WTC11 (cell line): ENCODE data around the gene CREBBP. TPM values are rescaled to one million over a fixed set of nuclear protein-coding genes. Genes with fewer than 3 reads are reported as not detected.
A peak's percentile ranks its signal among the peaks of the same experiment; 100 is the strongest.

Experiments
- ATAC-seq: fragments of 200-7000 bp; cut with Tn5 transposase; 2 replicates; pipeline ENCODE4 v1.10.0; 2021; ENCODE audit warnings: mild to moderate bottlenecking, moderate library complexity
- CTCF ChIA-PET: fragments of 300-600 bp; sonication (Branson Sonifier 250); formaldehyde crosslinking; loops from one replicate; lab custom pipeline; 2021; ENCODE audit warnings: antibody characterized with exemption; lab: Charles Lee
- POLR2A ChIA-PET: fragments of 350-600 bp; sonication (Branson Sonifier 250); formaldehyde crosslinking; loops from one replicate; lab custom pipeline; 2021; ENCODE audit warnings: antibody characterized with exemption; lab: Charles Lee
- DNase-seq: peaks from one replicate; pipeline ENCODE4 v3.0.0; 2021; ENCODE audit warnings: low spot score
- H3K27ac Mint-ChIP-seq: 2 replicates; pipeline ENCODE4 v1.8.0; 2021; ENCODE audit warnings: mixed read lengths
- H3K27me3 Mint-ChIP-seq: 2 replicates; pipeline ENCODE4 v1.8.0; 2021; ENCODE audit warnings: low read depth, mild to moderate bottlenecking, moderate library complexity, mixed read lengths
- H3K36me3 Mint-ChIP-seq: 2 replicates; pipeline ENCODE4 v1.8.0; 2021; ENCODE audit warnings: mixed read lengths
- H3K4me1 Mint-ChIP-seq: 2 replicates; pipeline ENCODE4 v1.8.0; 2022; ENCODE audit warnings: mixed read lengths
- H3K4me3 Mint-ChIP-seq: 2 replicates; pipeline ENCODE4 v1.8.0; 2021; ENCODE audit warnings: mild to moderate bottlenecking, moderate library complexity, mixed read lengths
- H3K9me3 Mint-ChIP-seq: 2 replicates; pipeline ENCODE4 v1.8.0; 2021; ENCODE audit warnings: mixed read lengths
- ETV6 ChIP-seq: sonication (generic); formaldehyde crosslinking; IDR thresholded peaks from 2 replicates; pipeline ENCODE4 v1.8.1; 2022; ENCODE audit warnings: mild to moderate bottlenecking, missing genetic modification reagents
- FOXK1 ChIP-seq: sonication (generic); formaldehyde crosslinking; IDR thresholded peaks from 2 replicates; pipeline ENCODE4 v1.8.0; 2022; ENCODE audit warnings: mild to moderate bottlenecking, moderate library complexity, missing genetic modification reagents
- FOXP1 ChIP-seq: sonication (generic); formaldehyde crosslinking; IDR thresholded peaks from 2 replicates; pipeline ENCODE4 v1.8.0; 2022; ENCODE audit warnings: missing genetic modification reagents, mild to moderate bottlenecking, moderate library complexity, borderline replicate concordance
- GTF2I ChIP-seq: fragments of 250-450 bp; sonication (Bioruptor Pico); conservative IDR thresholded peaks from 2 replicates; pipeline ENCODE4 v1.4.0; 2021; ENCODE audit warnings: mild to moderate bottlenecking
- NR2C2 ChIP-seq: sonication (generic); formaldehyde crosslinking; IDR thresholded peaks from 2 replicates; pipeline ENCODE4 v1.8.0; 2022; ENCODE audit warnings: mild to moderate bottlenecking, missing genetic modification reagents
- total RNA-seq: library from RNA; stranded (reverse); gene quantifications from 3 replicates; pipeline ENCODE4 v1.2.3, GENCODE V29; 2021
- TF ChIP-seq, protein P1 (sequence below): sonication (generic); formaldehyde crosslinking; IDR thresholded peaks from 2 replicates; pipeline ENCODE4 v1.8.1; 2023; ENCODE audit warnings: mild to moderate bottlenecking, missing genetic modification reagents
- TF ChIP-seq, protein P2 (sequence below): fragments of 250-450 bp; sonication (Bioruptor Pico); IDR thresholded peaks from 2 replicates; pipeline ENCODE4 v1.9.0; 2021; ENCODE audit warnings: moderate library complexity, mild to moderate bottlenecking, inconsistent platforms, borderline replicate concordance
- TF ChIP-seq, protein P3 (sequence below): sonication (generic); formaldehyde crosslinking; IDR thresholded peaks from 2 replicates; pipeline ENCODE4 v1.8.0; 2023; ENCODE audit warnings: missing genetic modification reagents, mild to moderate bottlenecking, borderline replicate concordance
- TF ChIP-seq, protein P4 (sequence below): sonication (generic); formaldehyde crosslinking; IDR thresholded peaks from 2 replicates; pipeline ENCODE4 v1.8.1; 2023; ENCODE audit warnings: mild to moderate bottlenecking, missing genetic modification reagents, borderline replicate concordance
- TF ChIP-seq, protein P5 (sequence below): sonication (generic); formaldehyde crosslinking; IDR thresholded peaks from 2 replicates; pipeline ENCODE4 v1.8.1; 2022; ENCODE audit warnings: low read depth, missing genetic modification reagents, borderline replicate concordance
- TF ChIP-seq, protein P6 (sequence below): sonication (generic); formaldehyde crosslinking; IDR thresholded peaks from 2 replicates; pipeline ENCODE4 v1.8.0; 2022; ENCODE audit warnings: mild to moderate bottlenecking, missing genetic modification reagents

The CREBBP gene
- total RNA-seq, 1 experiment from 2014 or later, result 49.6 TPM

DNA sequence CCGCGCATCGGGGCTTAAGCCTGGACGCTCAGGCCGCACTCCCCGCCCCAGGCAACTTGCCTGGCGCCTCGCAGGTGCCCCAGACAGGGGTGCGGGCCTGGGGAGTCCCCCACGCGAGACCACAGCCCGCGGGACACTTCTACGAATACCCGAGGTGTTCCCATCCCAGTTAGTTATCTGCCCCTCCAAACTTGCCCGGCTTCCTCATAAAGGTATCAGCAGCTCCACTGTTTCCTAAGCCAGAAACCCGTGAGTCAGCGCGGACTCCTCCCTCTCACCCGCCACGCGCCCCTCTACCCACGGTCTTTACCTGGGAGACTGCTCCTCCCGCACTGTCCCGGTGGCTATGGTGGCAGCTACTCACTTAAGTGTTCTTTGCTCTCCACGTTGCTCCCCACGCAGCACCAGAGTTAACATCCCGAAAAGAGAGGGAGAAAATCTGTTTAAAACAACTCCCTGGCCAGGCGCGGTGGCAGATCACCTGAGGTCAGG, 1.0 kb upstream of the CREBBP start:
- peak; percentile 10; the same call in 1 of the 2 replicates for ATAC-seq
- H3K4me1 Mint-ChIP-seq, result peaks cover 32% of the 10 kb centered on the region
- no peak overlapping the region for H3K27ac Mint-ChIP-seq
- H3K27me3 Mint-ChIP-seq, result peaks cover 4% of the 10 kb centered on the region; the same call in 1 of the 2 replicates
- peak overlapping the region; percentile 71 for H3K4me3 Mint-ChIP-seq
- CTCF ChIA-PET, result interaction anchor here (1.4 to 1.8 kb wide), 3 partner anchors 28 to 372 kb away, joined by 4 to 7 read pairs (median 5); no protein-coding TSS in a partner anchor
- no peak for TF ChIP-seq ETV6 (CRISPR knock-in tag)
- TF ChIP-seq, protein P1, sequence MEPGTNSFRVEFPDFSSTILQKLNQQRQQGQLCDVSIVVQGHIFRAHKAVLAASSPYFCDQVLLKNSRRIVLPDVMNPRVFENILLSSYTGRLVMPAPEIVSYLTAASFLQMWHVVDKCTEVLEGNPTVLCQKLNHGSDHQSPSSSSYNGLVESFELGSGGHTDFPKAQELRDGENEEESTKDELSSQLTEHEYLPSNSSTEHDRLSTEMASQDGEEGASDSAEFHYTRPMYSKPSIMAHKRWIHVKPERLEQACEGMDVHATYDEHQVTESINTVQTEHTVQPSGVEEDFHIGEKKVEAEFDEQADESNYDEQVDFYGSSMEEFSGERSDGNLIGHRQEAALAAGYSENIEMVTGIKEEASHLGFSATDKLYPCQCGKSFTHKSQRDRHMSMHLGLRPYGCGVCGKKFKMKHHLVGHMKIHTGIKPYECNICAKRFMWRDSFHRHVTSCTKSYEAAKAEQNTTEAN (CRISPR knock-in tag), result 0 out of 2 replicates have a peak, but pooled peaks have one; percentile 4
- TF ChIP-seq, all 79 proteins: peak for 1
- H3K9me3 Mint-ChIP-seq, result no peaks in the 10 kb centered on the region
- peaks cover 12% of the 10 kb centered on the region for H3K36me3 Mint-ChIP-seq
- peak; percentile 46 for DNase-seq
- POLR2A ChIA-PET, result no interaction called here

DNA sequence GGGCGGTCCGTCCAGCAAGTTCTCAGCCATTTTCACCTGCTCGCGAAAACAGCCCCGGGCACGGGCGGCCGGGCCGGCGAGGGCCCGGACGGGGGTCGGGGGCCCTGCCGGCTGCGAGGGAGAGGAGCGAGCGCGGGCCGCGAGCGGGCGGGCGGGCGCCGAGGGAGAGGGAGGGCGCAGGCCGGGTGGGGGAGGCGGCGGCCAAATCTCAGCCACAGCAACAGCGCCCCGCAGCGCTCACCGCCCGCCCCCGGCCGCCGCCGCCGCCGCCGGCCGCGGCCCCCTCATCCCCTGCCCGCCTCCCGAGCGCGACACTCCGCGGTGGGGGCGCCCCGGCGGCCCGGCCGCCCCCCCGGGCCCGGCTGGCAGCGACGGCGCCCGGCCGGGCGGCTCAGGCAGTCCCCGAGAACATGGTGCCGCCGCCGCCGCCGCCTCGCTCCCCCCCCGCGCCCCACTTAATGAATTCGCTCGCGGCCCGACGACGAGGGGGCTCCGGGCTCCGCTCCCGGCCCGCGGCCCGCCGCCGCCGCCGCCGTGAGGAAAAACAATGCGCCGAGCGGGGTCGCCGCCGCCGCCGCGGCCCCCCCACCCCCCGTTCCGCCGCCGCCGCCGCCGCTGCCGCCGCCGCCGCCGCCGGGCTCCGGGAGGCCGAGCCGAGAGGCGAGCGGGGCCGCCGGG, 487 bp downstream of the CREBBP start:
- peaks cover 12% of the 10 kb centered on the region for H3K36me3 Mint-ChIP-seq
- TF ChIP-seq, protein P2, sequence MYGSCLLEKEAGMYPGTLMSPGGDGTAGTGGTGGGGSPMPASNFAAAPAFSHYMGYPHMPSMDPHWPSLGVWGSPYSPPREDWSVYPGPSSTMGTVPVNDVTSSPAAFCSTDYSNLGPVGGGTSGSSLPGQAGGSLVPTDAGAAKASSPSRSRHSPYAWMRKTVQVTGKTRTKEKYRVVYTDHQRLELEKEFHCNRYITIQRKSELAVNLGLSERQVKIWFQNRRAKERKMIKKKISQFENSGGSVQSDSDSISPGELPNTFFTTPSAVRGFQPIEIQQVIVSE (CRISPR knock-in tag), result no peak
- ATAC-seq, result peak; percentile 14
- H3K4me3 Mint-ChIP-seq, result peak overlapping the region; percentile 82
- ChIA-PET POLR2A (interaction anchor here (0.7 to 1.0 kb wide), 2 partner anchors 9 to 782 kb away, joined by 3 read pairs; no protein-coding TSS in a partner anchor), CTCF (interaction anchor here (0.7 to 1.8 kb wide), 5 partner anchors 26 to 393 kb away, joined by 3 to 7 read pairs (median 4); partner anchors contain the start of gene TFAP4)
- H3K9me3 Mint-ChIP-seq, result no peaks in the 10 kb centered on the region
- H3K27me3 Mint-ChIP-seq, result peaks cover 4% of the 10 kb centered on the region; the same call in 1 of the 2 replicates
- peaks cover 44% of the 10 kb centered on the region for H3K4me1 Mint-ChIP-seq
- peak; percentile 59 for DNase-seq
- H3K27ac Mint-ChIP-seq, result no peak overlapping the region

DNA sequence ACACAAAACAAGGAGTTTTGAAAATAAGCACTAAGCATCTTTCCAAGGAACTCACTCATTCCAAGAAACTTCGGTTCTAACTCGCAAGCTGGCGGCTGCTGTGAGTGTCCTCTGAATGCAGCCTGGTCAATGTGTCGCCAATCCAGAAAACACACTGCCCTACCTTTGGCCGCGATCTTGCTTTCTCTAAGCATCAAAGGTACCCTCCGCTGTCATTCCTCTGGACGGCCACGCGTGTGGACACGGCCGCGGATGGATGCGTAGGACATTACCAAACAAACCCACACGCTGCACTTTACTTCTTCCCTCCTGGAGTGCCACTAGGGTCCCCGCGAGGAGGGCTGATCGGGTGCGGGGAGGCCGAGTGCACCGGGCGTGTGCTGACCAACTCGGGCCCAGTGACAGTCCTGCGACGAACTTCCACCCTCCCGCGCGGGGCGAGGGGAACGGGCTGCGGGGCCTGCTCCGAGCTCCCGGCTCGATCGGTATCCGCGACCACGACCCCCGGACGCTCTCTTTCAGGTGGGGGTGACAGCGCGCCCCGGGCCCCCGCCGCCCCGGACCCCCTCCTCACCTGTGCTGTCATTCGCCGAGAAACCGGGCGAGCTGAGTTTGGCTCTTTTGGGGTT, 1.1 kb downstream of the CREBBP start:
- H3K4me1 Mint-ChIP-seq, result peaks cover 51% of the 10 kb centered on the region
- DNase-seq (no peak), ATAC-seq (no peak)
- peaks cover 12% of the 10 kb centered on the region for H3K36me3 Mint-ChIP-seq
- H3K27me3 Mint-ChIP-seq, result peaks cover 4% of the 10 kb centered on the region; the same call in 1 of the 2 replicates
- ChIA-PET CTCF (interaction anchor here (1.5 kb wide), 1 partner anchor 375 kb away, joined by 5 read pairs; no protein-coding TSS in a partner anchor), POLR2A (interaction anchor here (0.5 to 0.7 kb wide), 2 partner anchors 19 to 233 kb away, joined by 3 read pairs; no protein-coding TSS in a partner anchor)
- TF ChIP-seq NR2C2 (CRISPR knock-in tag), result no peak
- TF ChIP-seq, protein P3, sequence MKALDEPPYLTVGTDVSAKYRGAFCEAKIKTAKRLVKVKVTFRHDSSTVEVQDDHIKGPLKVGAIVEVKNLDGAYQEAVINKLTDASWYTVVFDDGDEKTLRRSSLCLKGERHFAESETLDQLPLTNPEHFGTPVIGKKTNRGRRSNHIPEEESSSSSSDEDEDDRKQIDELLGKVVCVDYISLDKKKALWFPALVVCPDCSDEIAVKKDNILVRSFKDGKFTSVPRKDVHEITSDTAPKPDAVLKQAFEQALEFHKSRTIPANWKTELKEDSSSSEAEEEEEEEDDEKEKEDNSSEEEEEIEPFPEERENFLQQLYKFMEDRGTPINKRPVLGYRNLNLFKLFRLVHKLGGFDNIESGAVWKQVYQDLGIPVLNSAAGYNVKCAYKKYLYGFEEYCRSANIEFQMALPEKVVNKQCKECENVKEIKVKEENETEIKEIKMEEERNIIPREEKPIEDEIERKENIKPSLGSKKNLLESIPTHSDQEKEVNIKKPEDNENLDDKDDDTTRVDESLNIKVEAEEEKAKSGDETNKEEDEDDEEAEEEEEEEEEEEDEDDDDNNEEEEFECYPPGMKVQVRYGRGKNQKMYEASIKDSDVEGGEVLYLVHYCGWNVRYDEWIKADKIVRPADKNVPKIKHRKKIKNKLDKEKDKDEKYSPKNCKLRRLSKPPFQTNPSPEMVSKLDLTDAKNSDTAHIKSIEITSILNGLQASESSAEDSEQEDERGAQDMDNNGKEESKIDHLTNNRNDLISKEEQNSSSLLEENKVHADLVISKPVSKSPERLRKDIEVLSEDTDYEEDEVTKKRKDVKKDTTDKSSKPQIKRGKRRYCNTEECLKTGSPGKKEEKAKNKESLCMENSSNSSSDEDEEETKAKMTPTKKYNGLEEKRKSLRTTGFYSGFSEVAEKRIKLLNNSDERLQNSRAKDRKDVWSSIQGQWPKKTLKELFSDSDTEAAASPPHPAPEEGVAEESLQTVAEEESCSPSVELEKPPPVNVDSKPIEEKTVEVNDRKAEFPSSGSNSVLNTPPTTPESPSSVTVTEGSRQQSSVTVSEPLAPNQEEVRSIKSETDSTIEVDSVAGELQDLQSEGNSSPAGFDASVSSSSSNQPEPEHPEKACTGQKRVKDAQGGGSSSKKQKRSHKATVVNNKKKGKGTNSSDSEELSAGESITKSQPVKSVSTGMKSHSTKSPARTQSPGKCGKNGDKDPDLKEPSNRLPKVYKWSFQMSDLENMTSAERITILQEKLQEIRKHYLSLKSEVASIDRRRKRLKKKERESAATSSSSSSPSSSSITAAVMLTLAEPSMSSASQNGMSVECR (CRISPR knock-in tag), result peak; percentile 61; the same call in 1 of the 2 replicates
- H3K4me3 Mint-ChIP-seq, result peak overlapping the region; percentile 82
- no peaks in the 10 kb centered on the region for H3K9me3 Mint-ChIP-seq
- peak overlapping the region; percentile 84 for H3K27ac Mint-ChIP-seq

DNA sequence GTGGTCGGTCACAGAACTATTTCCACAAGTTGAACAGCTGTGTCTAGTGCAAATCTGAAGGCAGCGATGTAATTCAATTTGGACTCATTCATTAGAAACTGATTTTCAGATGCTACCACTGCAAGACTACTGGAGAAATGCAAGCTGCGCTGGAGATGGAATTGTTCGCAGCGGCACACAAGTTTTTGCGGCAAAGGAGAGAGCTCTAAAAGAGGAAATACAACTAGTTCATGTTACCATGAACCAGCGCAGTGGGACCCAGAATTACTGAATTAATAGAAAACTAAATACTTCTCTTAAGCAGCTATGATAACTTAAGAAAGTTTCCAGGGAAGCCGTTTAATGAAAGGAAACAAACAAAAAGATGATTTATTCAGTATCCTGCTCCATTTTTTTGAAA, 1.9 kb downstream of the CREBBP start:
- Mint-ChIP-seq H3K36me3 (peaks cover 12% of the 10 kb centered on the region), H3K4me3 (peak overlapping the region; percentile 82), H3K27me3 (peaks cover 4% of the 10 kb centered on the region; the same call in 1 of the 2 replicates), H3K27ac (peak overlapping the region; percentile 84), H3K9me3 (no peaks in the 10 kb centered on the region), H3K4me1 (peaks cover 58% of the 10 kb centered on the region)
- POLR2A ChIA-PET, result no interaction called here
- CTCF ChIA-PET, result interaction anchor here (1.5 kb wide), 1 partner anchor 376 kb away, joined by 5 read pairs; no protein-coding TSS in a partner anchor
- ATAC-seq (no peak), DNase-seq (no peak)
- TF ChIP-seq, protein P4, sequence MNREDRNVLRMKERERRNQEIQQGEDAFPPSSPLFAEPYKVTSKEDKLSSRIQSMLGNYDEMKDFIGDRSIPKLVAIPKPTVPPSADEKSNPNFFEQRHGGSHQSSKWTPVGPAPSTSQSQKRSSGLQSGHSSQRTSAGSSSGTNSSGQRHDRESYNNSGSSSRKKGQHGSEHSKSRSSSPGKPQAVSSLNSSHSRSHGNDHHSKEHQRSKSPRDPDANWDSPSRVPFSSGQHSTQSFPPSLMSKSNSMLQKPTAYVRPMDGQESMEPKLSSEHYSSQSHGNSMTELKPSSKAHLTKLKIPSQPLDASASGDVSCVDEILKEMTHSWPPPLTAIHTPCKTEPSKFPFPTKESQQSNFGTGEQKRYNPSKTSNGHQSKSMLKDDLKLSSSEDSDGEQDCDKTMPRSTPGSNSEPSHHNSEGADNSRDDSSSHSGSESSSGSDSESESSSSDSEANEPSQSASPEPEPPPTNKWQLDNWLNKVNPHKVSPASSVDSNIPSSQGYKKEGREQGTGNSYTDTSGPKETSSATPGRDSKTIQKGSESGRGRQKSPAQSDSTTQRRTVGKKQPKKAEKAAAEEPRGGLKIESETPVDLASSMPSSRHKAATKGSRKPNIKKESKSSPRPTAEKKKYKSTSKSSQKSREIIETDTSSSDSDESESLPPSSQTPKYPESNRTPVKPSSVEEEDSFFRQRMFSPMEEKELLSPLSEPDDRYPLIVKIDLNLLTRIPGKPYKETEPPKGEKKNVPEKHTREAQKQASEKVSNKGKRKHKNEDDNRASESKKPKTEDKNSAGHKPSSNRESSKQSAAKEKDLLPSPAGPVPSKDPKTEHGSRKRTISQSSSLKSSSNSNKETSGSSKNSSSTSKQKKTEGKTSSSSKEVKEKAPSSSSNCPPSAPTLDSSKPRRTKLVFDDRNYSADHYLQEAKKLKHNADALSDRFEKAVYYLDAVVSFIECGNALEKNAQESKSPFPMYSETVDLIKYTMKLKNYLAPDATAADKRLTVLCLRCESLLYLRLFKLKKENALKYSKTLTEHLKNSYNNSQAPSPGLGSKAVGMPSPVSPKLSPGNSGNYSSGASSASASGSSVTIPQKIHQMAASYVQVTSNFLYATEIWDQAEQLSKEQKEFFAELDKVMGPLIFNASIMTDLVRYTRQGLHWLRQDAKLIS (CRISPR knock-in tag), result no peak
- TF ChIP-seq, protein P5, sequence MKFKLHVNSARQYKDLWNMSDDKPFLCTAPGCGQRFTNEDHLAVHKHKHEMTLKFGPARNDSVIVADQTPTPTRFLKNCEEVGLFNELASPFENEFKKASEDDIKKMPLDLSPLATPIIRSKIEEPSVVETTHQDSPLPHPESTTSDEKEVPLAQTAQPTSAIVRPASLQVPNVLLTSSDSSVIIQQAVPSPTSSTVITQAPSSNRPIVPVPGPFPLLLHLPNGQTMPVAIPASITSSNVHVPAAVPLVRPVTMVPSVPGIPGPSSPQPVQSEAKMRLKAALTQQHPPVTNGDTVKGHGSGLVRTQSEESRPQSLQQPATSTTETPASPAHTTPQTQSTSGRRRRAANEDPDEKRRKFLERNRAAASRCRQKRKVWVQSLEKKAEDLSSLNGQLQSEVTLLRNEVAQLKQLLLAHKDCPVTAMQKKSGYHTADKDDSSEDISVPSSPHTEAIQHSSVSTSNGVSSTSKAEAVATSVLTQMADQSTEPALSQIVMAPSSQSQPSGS (CRISPR knock-in tag), result no peak
- TF ChIP-seq GTF2I (CRISPR knock-in tag) (no peak), FOXK1 (no peak), FOXP1 (CRISPR knock-in tag) (no peak)
- TF ChIP-seq, protein P6, sequence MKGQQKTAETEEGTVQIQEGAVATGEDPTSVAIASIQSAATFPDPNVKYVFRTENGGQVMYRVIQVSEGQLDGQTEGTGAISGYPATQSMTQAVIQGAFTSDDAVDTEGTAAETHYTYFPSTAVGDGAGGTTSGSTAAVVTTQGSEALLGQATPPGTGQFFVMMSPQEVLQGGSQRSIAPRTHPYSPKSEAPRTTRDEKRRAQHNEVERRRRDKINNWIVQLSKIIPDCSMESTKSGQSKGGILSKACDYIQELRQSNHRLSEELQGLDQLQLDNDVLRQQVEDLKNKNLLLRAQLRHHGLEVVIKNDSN (CRISPR knock-in tag), result no peak
